Measurements from ENCODE around the gene FBN1. TPM values are rescaled to one million over a fixed set of nuclear protein-coding genes. Genes with fewer than 3 reads are reported as not detected.

The FBN1 gene
- total and polyA plus RNA-seq, 10 of the 15 experiments (the other 5 are each of a cell fraction or from before 2014, with no cell fraction given) = 2.2 to 15.3 (median 7.0) TPM

- no peak for TF ChIP-seq ZNF217 (IDR thresholded peaks at IDR 0.05)
These were observed 112.6 kb downstream of the FBN1 start (continued) for GRCh38 chr15:48532946-48533345.

GRCh38 chr15:48530528-48530927 is 115.0 kb downstream of the FBN1 start:
- ChIA-PET POLR2A (interaction anchor here (0.7 kb wide), 1 partner anchor 1827 kb away, joined by 3 read pairs; no protein-coding TSS in a partner anchor), SMC1A (ENCODE audit: uncharacterized antibody, unreplicated experiment) (no interaction called here), RAD21 (ENCODE audit: unreplicated experiment) (no interaction called here), CTCF (interaction anchor here (0.7 kb wide), 3 partner anchors 14 to 1593 kb away, joined by 3 to 5 read pairs (median 3); no protein-coding TSS in a partner anchor)
- no peaks in the 10 kb centered on the region for H3K27me3 ChIP-seq (replicated peaks in 1 of 2; ENCODE audit: control insufficient read depth in 2 of 2, insufficient read depth in 2 of 2, low read length in 1 of 2)
- BruUV-seq (replicated peaks) = no TSS peak
- H3K9me3 ChIP-seq (replicated peaks; ENCODE audit: control insufficient read depth, insufficient read depth, low read length) = no peaks in the 10 kb centered on the region
- no peak for FAIRE-seq
- no peak overlapping the region for H3K9ac ChIP-seq (ENCODE audit: control insufficient read depth, insufficient read depth, low read length)
- no peak for DNase-seq (ENCODE audit: low read depth, low spot score)
- no peak overlapping the region for H3K4me3 ChIP-seq
- no peaks in the 10 kb centered on the region for H3K36me3 ChIP-seq (ENCODE audit: control insufficient read depth in 2 of 2, insufficient read depth in 2 of 2, low read length in 1 of 2)
- H4K20me1 ChIP-seq (ENCODE audit: control insufficient read depth, insufficient read depth) = no peaks in the 10 kb centered on the region
- no peak overlapping the region for H3K4me2 ChIP-seq (ENCODE audit: control insufficient read depth, insufficient read depth)
- 99% methylated on average over 4 of the region's 4 CpGs for WGBS (ENCODE audit: insufficient coverage, insufficient replicate concordance, low lambda C conversion rate, missing lambda C conversion rate)
- intact Hi-C loops (cut with micrococcal nuclease; ENCODE audit: unreplicated experiment) (no loop called here), in situ Hi-C loops (cut with MboI) (no loop called here)
- no peaks in the 10 kb centered on the region for H3K79me2 ChIP-seq (ENCODE audit: control insufficient read depth, insufficient read depth, low read length)
- no peak overlapping the region for H2AFZ ChIP-seq (ENCODE audit: control insufficient read depth, low read depth, low read length)
- no peak for ATAC-seq
- H3K27ac ChIP-seq (ENCODE audit: control insufficient read depth, insufficient read depth) = no peak overlapping the region
- H3K4me1 ChIP-seq (ENCODE audit: control insufficient read depth, insufficient read depth, low read length) = no peaks in the 10 kb centered on the region
- no peak for TF ChIP-seq CREM (IDR thresholded peaks at IDR 0.05; ENCODE audit: low read depth)
- TF ChIP-seq BCL3 (IDR thresholded peaks at IDR 0.05; ENCODE audit: borderline replicate concordance, insufficient read depth, low read depth, low read length, poor library complexity, severe bottlenecking) = no peak
- TF ChIP-seq CTCF (IDR thresholded peaks at IDR 0.05 in 2 of 3, conservative IDR thresholded peaks at IDR 0.05 in 1 of 3; ENCODE audit: control insufficient read depth in 2 of 3, extremely low read depth in 1 of 3, insufficient read depth in 1 of 3, low read depth in 3 of 3, low read length in 3 of 3) = no peak
- TF ChIP-seq RCOR1 (conservative IDR thresholded peaks at IDR 0.05; ENCODE audit: low read depth, low read length) = no peak
- TF ChIP-seq NFIC (IDR thresholded peaks at IDR 0.05; ENCODE audit: low read depth, low read length) = no peak
- no peak for TF ChIP-seq RFX5 (IDR thresholded peaks at IDR 0.05; ENCODE audit: low read depth, low read length)
- TF ChIP-seq RELB (IDR thresholded peaks at IDR 0.05; ENCODE audit: low read depth) = no peak
- no peak for TF ChIP-seq E2F4 (IDR thresholded peaks at IDR 0.05; ENCODE audit: low read depth, low read length)
- TF ChIP-seq ZBTB11 (CRISPR knock-in tag; IDR thresholded peaks at IDR 0.05) = no peak
- TF ChIP-seq SREBF1 (IDR thresholded peaks at IDR 0.05; ENCODE audit: low read length) = no peak
- no peak for TF ChIP-seq TCF3 (IDR thresholded peaks at IDR 0.05; ENCODE audit: borderline replicate concordance, insufficient read depth, low read depth, low read length)
- no peak for TF ChIP-seq NFYA (IDR thresholded peaks at IDR 0.05; ENCODE audit: borderline replicate concordance, low read depth, low read length)
